Vagina (tissue), 2 donors: Measurements from ENCODE around the gene PTPRB.
A peak's percentile ranks its signal among the peaks of the same experiment; 100 is the strongest.

ENCODE experiments used
- CTCF ChIP-seq, 3 experiments: fragments of 450-650 bp in 2 of 3; fragments of 200-600 bp in 1 of 3; sonication (generic) in 1 of 3; IDR thresholded peaks; one replicate each; pipeline ENCODE4 v1.5.1; 2017 to 2019; ENCODE audit warnings: antibody characterized with exemption in 3 of 3, mild to moderate bottlenecking in 2 of 3, moderate library complexity in 2 of 3
- POLR2A ChIP-seq, 2 donors: fragments of 450-650 bp; IDR thresholded peaks; one replicate each; pipeline ENCODE4 v1.6.1; 2017; ENCODE audit warnings: antibody characterized with exemption in 2 of 2, mild to moderate bottlenecking in 2 of 2, moderate library complexity in 2 of 2
- POLR2AphosphoS5 ChIP-seq, 2 donors: sonication (generic); formaldehyde crosslinking; IDR thresholded peaks; one replicate each; pipeline ENCODE4 v1.9.0; 2017; ENCODE audit warnings: antibody characterized with exemption in 2 of 2, mild to moderate bottlenecking in 2 of 2, low read depth in 1 of 2; ENCODE audit not compliant: insufficient read depth in 1 of 2

GRCh38 chr12:70660620-70661219 lies 23.5 kb upstream of the PTPRB start:
- TF ChIP-seq POLR2AphosphoS5 (IDR thresholded peaks at IDR 0.05; ENCODE audit: insufficient read depth in 1 of 2, low read depth in 1 of 2) (peak in 1 of 2 donors; percentile 75), CTCF (IDR thresholded peaks at IDR 0.05) (no peak), POLR2A (IDR thresholded peaks at IDR 0.05) (no peak)
